GM12872 (cell line): ENCODE data around the gene GNG13.

Experiments
- CTCF ChIP-seq: IDR thresholded peaks from 3 replicates; pipeline ENCODE4 v1.5.1; 2011; ENCODE audit warnings: low read depth, mild to moderate bottlenecking, low read length, moderate library complexity; ENCODE audit not compliant: insufficient read depth

The GNG13 gene

GRCh38 chr16:822174-822908, 21.8 kb upstream of the GNG13 start:
- TF ChIP-seq CTCF: no peak

- TF ChIP-seq CTCF: no peak
These were observed 21.2 kb upstream of the GNG13 start for GRCh38 chr16:821751-822150.

GRCh38 chr16:820748-821147, 20.2 kb upstream of the GNG13 start:
- no peak for TF ChIP-seq CTCF

GRCh38 chr16:819336-820043, 19.0 kb upstream of the GNG13 start:
- TF ChIP-seq CTCF: no peak

- TF ChIP-seq CTCF: no peak
These were observed 18.1 kb upstream of the GNG13 start for GRCh38 chr16:818592-818991.

- TF ChIP-seq CTCF: no peak
These were observed 17.6 kb upstream of the GNG13 start for GRCh38 chr16:818132-818531.

GRCh38 chr16:817001-817906, 16.7 kb upstream of the GNG13 start:
- no peak for TF ChIP-seq CTCF
